K562 (cell line): Measurements from ENCODE around the gene ZNF485.

ENCODE experiments used
- CREB1 ChIP-seq, 2 experiments: sonication (generic) in 1 of 2; formaldehyde crosslinking in 1 of 2; IDR thresholded peaks; 2 replicates each; pipeline versions ENCODE4 v1.6.1 to v1.8.0; 2012 to 2022; ENCODE audit warnings: inconsistent platforms in 1 of 2, mild to moderate bottlenecking in 1 of 2, missing genetic modification reagents in 1 of 2, moderate library complexity in 1 of 2
- ILF3 ChIP-seq: fragments of 450-650 bp; IDR thresholded peaks from 2 replicates; pipeline ENCODE4 v1.6.1; 2018; ENCODE audit warnings: antibody characterized with exemption, mild to moderate bottlenecking, moderate library complexity, borderline replicate concordance
- MGA ChIP-seq: fragments of 450-650 bp; IDR thresholded peaks from 2 replicates; pipeline ENCODE4 v1.6.1; 2016; ENCODE audit warnings: mild to moderate bottlenecking, moderate library complexity
- ZBTB33 ChIP-seq: sonication (generic); formaldehyde crosslinking; IDR thresholded peaks from 2 replicates; pipeline ENCODE4 v1.8.1; 2023; ENCODE audit warnings: mild to moderate bottlenecking, missing genetic modification reagents
- ZNF3 ChIP-seq: fragments of 250-450 bp; sonication (Bioruptor Pico); IDR thresholded peaks from 2 replicates; pipeline ENCODE4 v1.5.0; 2021; ENCODE audit warnings: mild to moderate bottlenecking, moderate library complexity
- ZNF316 ChIP-seq: fragments of 450-650 bp; IDR thresholded peaks from 2 replicates; pipeline ENCODE4 v1.6.1; 2016
- TF ChIP-seq, protein P1 (sequence below), 3 experiments: IDR thresholded peaks in 2 of 3; conservative IDR thresholded peaks in 1 of 3; 2 replicates each; pipeline ENCODE4 v1.5.1; 2011 to 2012; ENCODE audit warnings: low read length in 3 of 3, mild to moderate bottlenecking in 3 of 3, control low read depth in 2 of 3, improper control_type of control experiment in 1 of 3, inconsistent platforms in 1 of 3, low read depth in 1 of 3, mixed read lengths in 1 of 3, moderate library complexity in 1 of 3; ENCODE audit not compliant: insufficient read depth in 2 of 3
- TF ChIP-seq, protein P2 (sequence below): fragments of 450-650 bp; IDR thresholded peaks from 2 replicates; pipeline ENCODE4 v1.6.1; 2017; ENCODE audit warnings: mild to moderate bottlenecking, moderate library complexity

GRCh38 chr10:43598446-43598845, 7.8 kb upstream of the ZNF485 start:
- no peak for TF ChIP-seq ZBTB33 (CRISPR knock-in tag)
- TF ChIP-seq, protein P1, sequence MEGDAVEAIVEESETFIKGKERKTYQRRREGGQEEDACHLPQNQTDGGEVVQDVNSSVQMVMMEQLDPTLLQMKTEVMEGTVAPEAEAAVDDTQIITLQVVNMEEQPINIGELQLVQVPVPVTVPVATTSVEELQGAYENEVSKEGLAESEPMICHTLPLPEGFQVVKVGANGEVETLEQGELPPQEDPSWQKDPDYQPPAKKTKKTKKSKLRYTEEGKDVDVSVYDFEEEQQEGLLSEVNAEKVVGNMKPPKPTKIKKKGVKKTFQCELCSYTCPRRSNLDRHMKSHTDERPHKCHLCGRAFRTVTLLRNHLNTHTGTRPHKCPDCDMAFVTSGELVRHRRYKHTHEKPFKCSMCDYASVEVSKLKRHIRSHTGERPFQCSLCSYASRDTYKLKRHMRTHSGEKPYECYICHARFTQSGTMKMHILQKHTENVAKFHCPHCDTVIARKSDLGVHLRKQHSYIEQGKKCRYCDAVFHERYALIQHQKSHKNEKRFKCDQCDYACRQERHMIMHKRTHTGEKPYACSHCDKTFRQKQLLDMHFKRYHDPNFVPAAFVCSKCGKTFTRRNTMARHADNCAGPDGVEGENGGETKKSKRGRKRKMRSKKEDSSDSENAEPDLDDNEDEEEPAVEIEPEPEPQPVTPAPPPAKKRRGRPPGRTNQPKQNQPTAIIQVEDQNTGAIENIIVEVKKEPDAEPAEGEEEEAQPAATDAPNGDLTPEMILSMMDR (IDR thresholded peaks at IDR 0.05 in 2 of 3, conservative IDR thresholded peaks at IDR 0.05 in 1 of 3; ENCODE audit: insufficient read depth in 2 of 3, low read depth in 1 of 3, low read length in 3 of 3), result no peak
- TF ChIP-seq ZNF3 (CRISPR knock-in tag), result no peak
- TF ChIP-seq ILF3, result no peak
- no peak for TF ChIP-seq MGA
- TF ChIP-seq, protein P2, sequence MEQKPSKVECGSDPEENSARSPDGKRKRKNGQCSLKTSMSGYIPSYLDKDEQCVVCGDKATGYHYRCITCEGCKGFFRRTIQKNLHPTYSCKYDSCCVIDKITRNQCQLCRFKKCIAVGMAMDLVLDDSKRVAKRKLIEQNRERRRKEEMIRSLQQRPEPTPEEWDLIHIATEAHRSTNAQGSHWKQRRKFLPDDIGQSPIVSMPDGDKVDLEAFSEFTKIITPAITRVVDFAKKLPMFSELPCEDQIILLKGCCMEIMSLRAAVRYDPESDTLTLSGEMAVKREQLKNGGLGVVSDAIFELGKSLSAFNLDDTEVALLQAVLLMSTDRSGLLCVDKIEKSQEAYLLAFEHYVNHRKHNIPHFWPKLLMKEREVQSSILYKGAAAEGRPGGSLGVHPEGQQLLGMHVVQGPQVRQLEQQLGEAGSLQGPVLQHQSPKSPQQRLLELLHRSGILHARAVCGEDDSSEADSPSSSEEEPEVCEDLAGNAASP, result no peak
- no peak for TF ChIP-seq CREB1 (IDR thresholded peaks at IDR 0.05)
- no peak for TF ChIP-seq CREB1 (CRISPR knock-in tag; IDR thresholded peaks at IDR 0.05)
- no peak for TF ChIP-seq ZNF316
